IMR-90 (cell line): Measurements from ENCODE around the gene USP25. TPM values are rescaled to one million over a fixed set of nuclear protein-coding genes. Genes with fewer than 3 reads are reported as not detected.

ENCODE experiments used
- ATAC-seq: fragments of 200-7000 bp; cut with Tn5 transposase; 2 replicates; pipeline ENCODE4 v1.9.1; 2020; ENCODE audit warnings: low read depth, mild to moderate bottlenecking, moderate library complexity
- BruUV-seq: library from RNA; stranded (reverse); fragments of 400-500 nt; replicated peaks from 2 replicates; lab custom pipeline; 2021; lab: Mats Ljungman, UMichigan
- CTCF ChIA-PET: fragments of 300-600 bp; formaldehyde crosslinking; extraction: SDS; loops from one replicate; lab custom pipeline; 2021; ENCODE audit warnings: antibody characterized with exemption; lab: Yijun Ruan, JAX
- POLR2A ChIA-PET: fragments of 300-600 bp; sonication (Branson Sonifier 250); formaldehyde crosslinking; loops from one replicate; lab custom pipeline; 2022; ENCODE audit warnings: antibody characterized with exemption; ENCODE audit not compliant: unreplicated experiment; lab: Charles Lee
- DNase-seq: peaks from one replicate; pipeline ENCODE4 v3.0.0; 2013
- H2AFZ ChIP-seq: replicated peaks from 2 replicates; pipeline ENCODE3; 2013; ENCODE audit warnings: low read length, mild to moderate bottlenecking; ENCODE audit not compliant: poor library complexity
- H2AK5ac ChIP-seq: 2 replicates; pipeline ENCODE4 v1.6.1; 2013; ENCODE audit warnings: low read depth, low read length, inconsistent platforms
- H2AK9ac ChIP-seq: replicated peaks from 2 replicates; pipeline ENCODE3; 2013; ENCODE audit warnings: mild to moderate bottlenecking, low read depth, low read length, moderate library complexity; ENCODE audit not compliant: poor library complexity
- H2BK120ac ChIP-seq: 2 replicates; pipeline ENCODE4 v1.6.1; 2013; ENCODE audit warnings: low read depth, low read length, inconsistent platforms
- H2BK15ac ChIP-seq: 3 replicates; pipeline ENCODE4 v1.6.1; 2013; ENCODE audit warnings: low read depth, low read length, inconsistent platforms
- H2BK20ac ChIP-seq: 2 replicates; pipeline ENCODE4 v1.6.1; 2013; ENCODE audit warnings: low read depth, mild to moderate bottlenecking, inconsistent platforms, low read length, moderate library complexity
- H2BK5ac ChIP-seq: 2 replicates; pipeline ENCODE4 v1.6.1; 2013; ENCODE audit warnings: mild to moderate bottlenecking, low read depth, low read length, inconsistent platforms; ENCODE audit not compliant: poor library complexity, severe bottlenecking
- H3K14ac ChIP-seq: replicated peaks from 2 replicates; pipeline ENCODE4 v1.6.1; 2013; ENCODE audit warnings: low read depth, low read length, inconsistent platforms
- H3K18ac ChIP-seq: 2 replicates; pipeline ENCODE4 v1.6.1; 2013; ENCODE audit warnings: low read depth, low read length, control low read depth
- H3K23ac ChIP-seq: 2 replicates; pipeline ENCODE4 v1.6.1; 2013; ENCODE audit warnings: low read depth, low read length, inconsistent platforms
- H3K27ac ChIP-seq: 2 replicates; pipeline ENCODE4 v1.5.1; 2013; ENCODE audit warnings: mild to moderate bottlenecking, control low read depth, low read length; ENCODE audit not compliant: insufficient read depth
- H3K27me3 ChIP-seq: 2 replicates; pipeline ENCODE4 v1.6.1; 2013; ENCODE audit warnings: low read length; ENCODE audit not compliant: control insufficient read depth, insufficient read depth
- H3K36me3 ChIP-seq: 2 replicates; pipeline ENCODE4 v1.6.1; 2013; ENCODE audit warnings: low read length, mixed read lengths; ENCODE audit not compliant: control insufficient read depth, insufficient read depth
- H3K4ac ChIP-seq: 2 replicates; pipeline ENCODE4 v1.6.1; 2013; ENCODE audit warnings: low read depth, low read length, inconsistent platforms
- H3K4me1 ChIP-seq: 2 replicates; pipeline ENCODE4 v1.6.1; 2013; ENCODE audit warnings: low read length, mixed read lengths; ENCODE audit not compliant: control insufficient read depth, insufficient read depth
- H3K4me2 ChIP-seq: 2 replicates; pipeline ENCODE4 v1.6.1; 2013; ENCODE audit warnings: low read depth, mild to moderate bottlenecking, control low read depth, low read length, moderate library complexity
- H3K4me3 ChIP-seq: 2 replicates; pipeline ENCODE4 v1.5.1; 2013; ENCODE audit warnings: low read depth, mild to moderate bottlenecking, control low read depth, low read length, moderate library complexity; ENCODE audit not compliant: insufficient read depth
- H3K56ac ChIP-seq: 2 replicates; pipeline ENCODE4 v1.6.1; 2013; ENCODE audit warnings: low read length, inconsistent platforms; ENCODE audit not compliant: insufficient read depth; ENCODE audit errors: extremely low read depth
- H3K79me1 ChIP-seq, 2 experiments: 2 replicates each; pipeline ENCODE4 v1.6.1; 2013; ENCODE audit warnings: low read length in 2 of 2, inconsistent platforms in 1 of 2, low read depth in 1 of 2
- H3K9ac ChIP-seq: 2 replicates; pipeline ENCODE4 v1.6.1; 2013; ENCODE audit warnings: low read depth, low read length, control low read depth
- H3K9me1 ChIP-seq: 2 replicates; pipeline ENCODE4 v1.6.1; 2013; ENCODE audit warnings: low read length, inconsistent platforms; ENCODE audit not compliant: insufficient read depth
- H3K9me3 ChIP-seq: 2 replicates; pipeline ENCODE4 v1.6.1; 2013; ENCODE audit warnings: low read length; ENCODE audit not compliant: control insufficient read depth, insufficient read depth
- H4K20me1 ChIP-seq: 2 replicates; pipeline ENCODE4 v1.6.1; 2013; ENCODE audit warnings: low read length, inconsistent platforms; ENCODE audit not compliant: insufficient read depth
- H4K5ac ChIP-seq: 2 replicates; pipeline ENCODE4 v1.6.1; 2013; ENCODE audit warnings: mild to moderate bottlenecking, low read depth, low read length, control low read depth
- H4K8ac ChIP-seq, 2 experiments: 2 replicates each; pipeline ENCODE4 v1.6.1; 2013; ENCODE audit warnings: low read depth in 2 of 2, low read length in 2 of 2, control low read depth in 1 of 2, inconsistent platforms in 1 of 2
- H4K91ac ChIP-seq: 2 replicates; pipeline ENCODE4 v1.6.1; 2013; ENCODE audit warnings: low read depth, low read length, inconsistent platforms; ENCODE audit not compliant: insufficient read depth
- BHLHE40 ChIP-seq: fragments of 150-350 bp; IDR thresholded peaks from 2 replicates; pipeline ENCODE4 v1.6.1; 2016; ENCODE audit warnings: mild to moderate bottlenecking, low read depth, low read length
- CEBPB ChIP-seq: IDR thresholded peaks from 2 replicates; pipeline ENCODE4 v1.6.1; 2012; ENCODE audit warnings: low read depth, low read length, improper control_type of control experiment
- ELK1 ChIP-seq: fragments of 150-350 bp; IDR thresholded peaks from 2 replicates; pipeline ENCODE4 v1.6.1; 2016; ENCODE audit warnings: low read depth, mild to moderate bottlenecking, low read length, moderate library complexity, borderline replicate concordance
- MAFK ChIP-seq: IDR thresholded peaks from 2 replicates; pipeline ENCODE4 v1.6.1; 2012; ENCODE audit warnings: low read depth, low read length, improper control_type of control experiment
- MAZ ChIP-seq: IDR thresholded peaks from 2 replicates; pipeline ENCODE4 v1.6.1; 2012; ENCODE audit warnings: low read depth, mild to moderate bottlenecking, low read length, improper control_type of control experiment, moderate library complexity, borderline replicate concordance
- NFE2L2 ChIP-seq: fragments of 150-350 bp; IDR thresholded peaks from 2 replicates; pipeline ENCODE4 v1.6.1; 2016; ENCODE audit warnings: low read depth, mild to moderate bottlenecking, low read length
- RAD21 ChIP-seq: IDR thresholded peaks from 2 replicates; pipeline ENCODE4 v1.6.1; 2012; ENCODE audit warnings: low read length, improper control_type of control experiment
- RCOR1 ChIP-seq: IDR thresholded peaks from 2 replicates; pipeline ENCODE4 v1.6.1; 2012; ENCODE audit warnings: mild to moderate bottlenecking, low read length, improper control_type of control experiment; ENCODE audit not compliant: insufficient replicate concordance
- RFX5 ChIP-seq: IDR thresholded peaks from 2 replicates; pipeline ENCODE4 v1.8.0; 2012; ENCODE audit warnings: low read depth, mild to moderate bottlenecking, low read length, moderate library complexity
- WGBS, 2 experiments: methylation state at CpG; one replicate each; pipeline versions ENCODE4 v1.1.5 to v1.1.7; 2013; ENCODE audit warnings: missing lambda C conversion rate in 2 of 2; ENCODE audit not compliant: insufficient read length in 1 of 2; ENCODE audit errors: extremely low coverage in 2 of 2; 5-methylcytosine and 5-hydroxymethylcytosine counted together
- dilution Hi-C: fragments of 300-500 bp; cut with HindIII; formaldehyde crosslinking; loops from one replicate; pipeline ENCODE4 v1.14.3; 2018; ENCODE audit warnings: low sequenced_read_pairs; ENCODE audit not compliant: unreplicated experiment
- in situ Hi-C: fragments of 300-500 bp; cut with MboI; formaldehyde crosslinking; loops from 3 replicates; pipeline ENCODE4 v1.14.3; 2019; ENCODE audit warnings: low sequenced_read_pairs, inconsistent platforms, mixed read lengths
- intact Hi-C: fragments of 100-400 bp; cut with micrococcal nuclease; formaldehyde crosslinking; loops from 2 replicates; pipeline ENCODE4 v1.10.0; 2022
- polyA plus RNA-seq, 3 experiments: library from polyadenylated mRNA; depleted of rRNA; stranded (reverse); fragments of >200 nt; gene quantifications; 2 replicates each; pipeline ENCODE4 v1.2.3, GENCODE V29; 2012; ENCODE audit warnings: low replicate concordance in 1 of 3
- total RNA-seq: library from RNA; depleted of rRNA; stranded (reverse); fragments of >200 nt; gene quantifications from 2 replicates; pipeline ENCODE4 v1.2.3, GENCODE V29; 2012
- TF ChIP-seq, protein P1 (sequence below): conservative IDR thresholded peaks from 2 replicates; pipeline ENCODE4 v1.5.1; 2012; ENCODE audit warnings: mild to moderate bottlenecking, low read depth, low read length, improper control_type of control experiment
- TF ChIP-seq, protein P2 (sequence below): fragments of 150-350 bp; IDR thresholded peaks from 2 replicates; pipeline ENCODE4 v1.6.1; 2017; ENCODE audit warnings: mild to moderate bottlenecking, antibody characterized with exemption, low read length, low read depth

Gene USP25
- total and polyA plus RNA-seq, 2 of the 4 experiments (the other 2 are of a cell fraction), result 9.3 to 23.3 TPM

GRCh38 chr21:15839601-15840000 lies 109.8 kb downstream of the USP25 start:
- H2AFZ ChIP-seq, result no peak overlapping the region
- H3K14ac ChIP-seq, result no peak overlapping the region
- H4K91ac ChIP-seq, result no peak overlapping the region
- H4K8ac ChIP-seq, result no peak overlapping the region
- H2AK5ac ChIP-seq, result no peak overlapping the region
- peaks cover 3% of the 10 kb centered on the region for H3K36me3 ChIP-seq
- peaks cover 2% of the 10 kb centered on the region for H3K4me1 ChIP-seq
- dilution Hi-C loops (no loop called here), intact Hi-C loops (no loop called here), in situ Hi-C loops (no loop called here)
- ChIA-PET POLR2A (no interaction called here), CTCF (no interaction called here)
- ATAC-seq (no peak), DNase-seq (peak; percentile 39)
- H3K9me1 ChIP-seq, result no peaks in the 10 kb centered on the region; the same call in 1 of the 2 replicates
- no peak overlapping the region for H3K27ac ChIP-seq
- H3K18ac ChIP-seq, result no peak overlapping the region
- TF ChIP-seq MAZ, result no peak
- no peak for TF ChIP-seq RFX5
- TF ChIP-seq ELK1, result no peak
- no peak for TF ChIP-seq MAFK
- no peak for TF ChIP-seq CEBPB
- TF ChIP-seq RAD21, result no peak
- TF ChIP-seq, protein P1, sequence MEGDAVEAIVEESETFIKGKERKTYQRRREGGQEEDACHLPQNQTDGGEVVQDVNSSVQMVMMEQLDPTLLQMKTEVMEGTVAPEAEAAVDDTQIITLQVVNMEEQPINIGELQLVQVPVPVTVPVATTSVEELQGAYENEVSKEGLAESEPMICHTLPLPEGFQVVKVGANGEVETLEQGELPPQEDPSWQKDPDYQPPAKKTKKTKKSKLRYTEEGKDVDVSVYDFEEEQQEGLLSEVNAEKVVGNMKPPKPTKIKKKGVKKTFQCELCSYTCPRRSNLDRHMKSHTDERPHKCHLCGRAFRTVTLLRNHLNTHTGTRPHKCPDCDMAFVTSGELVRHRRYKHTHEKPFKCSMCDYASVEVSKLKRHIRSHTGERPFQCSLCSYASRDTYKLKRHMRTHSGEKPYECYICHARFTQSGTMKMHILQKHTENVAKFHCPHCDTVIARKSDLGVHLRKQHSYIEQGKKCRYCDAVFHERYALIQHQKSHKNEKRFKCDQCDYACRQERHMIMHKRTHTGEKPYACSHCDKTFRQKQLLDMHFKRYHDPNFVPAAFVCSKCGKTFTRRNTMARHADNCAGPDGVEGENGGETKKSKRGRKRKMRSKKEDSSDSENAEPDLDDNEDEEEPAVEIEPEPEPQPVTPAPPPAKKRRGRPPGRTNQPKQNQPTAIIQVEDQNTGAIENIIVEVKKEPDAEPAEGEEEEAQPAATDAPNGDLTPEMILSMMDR, result no peak
- TF ChIP-seq RCOR1, result no peak
- TF ChIP-seq, protein P2, sequence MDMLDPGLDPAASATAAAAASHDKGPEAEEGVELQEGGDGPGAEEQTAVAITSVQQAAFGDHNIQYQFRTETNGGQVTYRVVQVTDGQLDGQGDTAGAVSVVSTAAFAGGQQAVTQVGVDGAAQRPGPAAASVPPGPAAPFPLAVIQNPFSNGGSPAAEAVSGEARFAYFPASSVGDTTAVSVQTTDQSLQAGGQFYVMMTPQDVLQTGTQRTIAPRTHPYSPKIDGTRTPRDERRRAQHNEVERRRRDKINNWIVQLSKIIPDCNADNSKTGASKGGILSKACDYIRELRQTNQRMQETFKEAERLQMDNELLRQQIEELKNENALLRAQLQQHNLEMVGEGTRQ, result no peak
- no peak for TF ChIP-seq BHLHE40
- no peak for TF ChIP-seq NFE2L2
- H3K4me3 ChIP-seq, result no peak overlapping the region
- no peak overlapping the region for H2BK5ac ChIP-seq
- H3K23ac ChIP-seq, result no peak overlapping the region
- H4K20me1 ChIP-seq, result no peaks in the 10 kb centered on the region
- H3K4ac ChIP-seq, result no peak overlapping the region
- no CpG with 5 or more reads among the region's 2 CpGs for WGBS, 2 experiments
- no peak overlapping the region for H2BK15ac ChIP-seq
- no peak overlapping the region for H2BK120ac ChIP-seq
- H3K79me1 ChIP-seq, result peaks cover 2 to 4% of the 10 kb centered on the region in 2 experiments; a peak in 2 of 4 replicates
- H3K9ac ChIP-seq, result no peak overlapping the region
- no TSS peak for BruUV-seq
- no peak overlapping the region for H4K5ac ChIP-seq
- no peaks in the 10 kb centered on the region for H3K9me3 ChIP-seq
- H3K27me3 ChIP-seq, result no peaks in the 10 kb centered on the region
- H2BK20ac ChIP-seq, result no peak overlapping the region
- H3K56ac ChIP-seq, result no peak overlapping the region
- H2AK9ac ChIP-seq, result no peak overlapping the region
- no peak overlapping the region for H3K4me2 ChIP-seq
